22Rv1 (cell line): ENCODE data around the gene C16orf96.

Source experiments
- H3K27ac ChIP-seq: fragments of 450-650 bp; 2 replicates; pipeline ENCODE4 v1.5.1; 2017
- CTCF ChIP-seq: fragments of 450-650 bp; IDR thresholded peaks from 2 replicates; pipeline ENCODE4 v1.5.1; 2017; ENCODE audit warnings: mild to moderate bottlenecking
- ZFX ChIP-seq: fragments of 450-650 bp; IDR thresholded peaks from 2 replicates; pipeline ENCODE4 v1.6.1; 2017; ENCODE audit warnings: antibody characterized with exemption, borderline replicate concordance

Gene C16orf96

GRCh38 chr16:4580250-4580649 is 24.1 kb downstream of the C16orf96 start:
- TF ChIP-seq CTCF (no peak), ZFX (no peak)
- H3K27ac ChIP-seq = no peak overlapping the region

GRCh38 chr16:4583906-4584305 is 27.8 kb downstream of the C16orf96 start:
- no peak for TF ChIP-seq CTCF
- H3K27ac ChIP-seq = no peak overlapping the region

GRCh38 chr16:4586291-4586690 is 30.2 kb downstream of the C16orf96 start:
- TF ChIP-seq CTCF = no peak
- H3K27ac ChIP-seq = no peak overlapping the region

- no peak overlapping the region for H3K27ac ChIP-seq
- no peak for TF ChIP-seq CTCF
- no peak for TF ChIP-seq ZFX
Measured at GRCh38 chr16:4588386-4588785, 32.2 kb downstream of the C16orf96 start.

- no peak overlapping the region for H3K27ac ChIP-seq
- TF ChIP-seq CTCF (no peak), ZFX (no peak)
Measured at GRCh38 chr16:4588961-4589360, 32.8 kb downstream of the C16orf96 start.

- no peak overlapping the region for H3K27ac ChIP-seq
- TF ChIP-seq CTCF = no peak
- TF ChIP-seq ZFX = no peak
Measured at GRCh38 chr16:4591191-4591590, 35.1 kb downstream of the C16orf96 start.

- TF ChIP-seq ZFX (no peak), CTCF (no peak)
Measured at GRCh38 chr16:4591706-4592470, 35.7 kb downstream of the C16orf96 start.

More at GRCh38 chr16:4591706-4592470, 35.7 kb downstream of the C16orf96 start:
- H3K27ac ChIP-seq = no peak overlapping the region
